ENCODE measurements around the gene EVPLL.
"Not testable (repeated sequence)": the region's sequence is repeated elsewhere in the genome, so short reads cannot be mapped to it uniquely, and the experiment has no call there.

Gene EVPLL

GRCh38 chr17:18377437-18378204, at the start of gene EVPLL:
Gene EVPLL, plus strand, starts transcription at chr17:18377778. Its CDS starts 3,160 bp downstream, at chr17:18380938.
- DNase-seq: peak; percentile 63

- DNase-seq: no peak
Measured at GRCh38 chr17:18328643-18329204, 48.9 kb upstream of the EVPLL start.

- DNase-seq: no peak
Measured at GRCh38 chr17:18331879-18332278, 45.7 kb upstream of the EVPLL start.

GRCh38 chr17:18332909-18333489, 44.6 kb upstream of the EVPLL start:
- DNase-seq: no peak

GRCh38 chr17:18338158-18338557, 39.4 kb upstream of the EVPLL start:
- DNase-seq: not testable (repeated sequence)

GRCh38 chr17:18339933-18340332, 37.6 kb upstream of the EVPLL start:
- no peak for DNase-seq

- DNase-seq: no peak
Measured at GRCh38 chr17:18344021-18344420, 33.6 kb upstream of the EVPLL start.

- no peak for DNase-seq
Measured at GRCh38 chr17:18353541-18353940, 24.0 kb upstream of the EVPLL start.

GRCh38 chr17:18356624-18357023, 21.0 kb upstream of the EVPLL start:
- DNase-seq: peak; percentile 66

GRCh38 chr17:18360518-18360917, 17.1 kb upstream of the EVPLL start:
- DNase-seq: no peak

- DNase-seq: no peak
Measured at GRCh38 chr17:18361837-18362697, 15.5 kb upstream of the EVPLL start.

GRCh38 chr17:18362698-18363100, 14.9 kb upstream of the EVPLL start:
- no peak for DNase-seq

GRCh38 chr17:18363101-18364049, 14.2 kb upstream of the EVPLL start, which contains the start of gene SHMT1:
Gene SHMT1, minus strand, starts transcription at chr17:18363550. Its CDS starts 7,569 bp downstream, at chr17:18355981.
- DNase-seq: peak; percentile 91

GRCh38 chr17:18364166-18364565, 13.4 kb upstream of the EVPLL start:
- no peak for DNase-seq

GRCh38 chr17:18368946-18369345, 8.6 kb upstream of the EVPLL start:
- DNase-seq: no peak

GRCh38 chr17:18370761-18371160, 6.8 kb upstream of the EVPLL start:
- DNase-seq: no peak

GRCh38 chr17:18371455-18371854, 6.1 kb upstream of the EVPLL start:
- no peak for DNase-seq

- DNase-seq: not testable (repeated sequence)
Measured at GRCh38 chr17:18373181-18373580, 4.4 kb upstream of the EVPLL start.

- DNase-seq: no peak
Measured at GRCh38 chr17:18374216-18374615, 3.4 kb upstream of the EVPLL start.

- no peak for DNase-seq
Measured at GRCh38 chr17:18378205-18378505, 577 bp downstream of the EVPLL start.

GRCh38 chr17:18378614-18379013, 1.0 kb downstream of the EVPLL start:
- DNase-seq: not testable (repeated sequence)

All from suppressor macrophage treated with lipopolysaccharide for 4 hours (primary cell).